K562 (cell line): Measurements from ENCODE around the gene H2AZ2. TPM values are rescaled to one million over a fixed set of nuclear protein-coding genes. Genes with fewer than 3 reads are reported as not detected.

Source experiments
- ELF1 ChIP-seq: fragments of 200-800 bp; sonication (Bioruptor generic); IDR thresholded peaks from 2 replicates; pipeline ENCODE4 v1.6.1; 2016; ENCODE audit warnings: missing genetic modification characterization, missing compliant biosample characterization
- ETS2 ChIP-seq: IDR thresholded peaks from 2 replicates; pipeline ENCODE4 v1.6.1; 2016; ENCODE audit warnings: borderline replicate concordance, missing genetic modification characterization, mild to moderate bottlenecking, moderate library complexity, missing compliant biosample characterization; ENCODE audit not compliant: poor library complexity, severe bottlenecking
- ETV6 ChIP-seq, 3 experiments: fragments of 150-350 bp in 1 of 3; sonication (generic) in 1 of 3; formaldehyde crosslinking in 1 of 3; IDR thresholded peaks; 2 replicates each; pipeline versions ENCODE4 v1.6.1 to v1.8.0; 2014 to 2022; ENCODE audit warnings: borderline replicate concordance in 2 of 3, low read depth in 2 of 3, antibody characterized with exemption in 1 of 3, low read length in 1 of 3, mild to moderate bottlenecking in 1 of 3, missing genetic modification reagents in 1 of 3
- FUS ChIP-seq: fragments of 200-400 bp; formaldehyde crosslinking; optimal IDR thresholded peaks from 2 replicates; pipeline ENCODE3; 2017; ENCODE audit warnings: low read depth, low read length
- MTA2 ChIP-seq: fragments of 450-650 bp; IDR thresholded peaks from 2 replicates; pipeline ENCODE4 v1.6.1; 2016; ENCODE audit warnings: low read depth
- SNRNP70 ChIP-seq: fragments of 200-400 bp; formaldehyde crosslinking; optimal IDR thresholded peaks from 2 replicates; pipeline ENCODE3; 2017; ENCODE audit warnings: low read depth, low read length
- ZNF507 ChIP-seq: conservative IDR thresholded peaks from 2 replicates; pipeline ENCODE4 v1.6.1; 2017; ENCODE audit warnings: missing genetic modification characterization, missing compliant biosample characterization
- ZNF644 ChIP-seq: fragments of 200-800 bp; sonication (Bioruptor generic); IDR thresholded peaks from 2 replicates; pipeline ENCODE4 v1.6.1; 2016; ENCODE audit warnings: low read depth, missing genetic modification characterization, missing compliant biosample characterization
- polyA plus RNA-seq, 8 experiments: library from polyadenylated mRNA; depleted of rRNA in 4 of 8; stranded (reverse) in 5 of 8; unstranded in 3 of 8; fragments of >200 nt; fragmentation: Nextera tagmentation in 2 of 8; fragmentation: Illumina TruSeq in 1 of 8; extraction: Ambion mirVana in 2 of 8; extraction: Trizol in 1 of 8; gene quantifications; 2 replicates each; pipeline versions ENCODE4 v1.2.1 to v1.2.3, GENCODE V29; 2011 to 2014; ENCODE audit warnings: inconsistent platforms in 1 of 8, missing spikeins in 1 of 8
- total RNA-seq, 7 experiments: library from RNA; depleted of rRNA in 6 of 7; stranded (reverse); fragments of >200 nt in 6 of 7; fragmentation: Illumina TruSeq in 2 of 7; extraction: Trizol in 2 of 7; gene quantifications; 2 replicates each; pipeline versions ENCODE4 v1.2.1 to v1.2.3, GENCODE V29; 2011 to 2021; ENCODE audit warnings: low replicate concordance in 1 of 7
- TF ChIP-seq, protein P1 (sequence below): fragments of 250-450 bp; sonication (Bioruptor Pico); IDR thresholded peaks from 2 replicates; pipeline ENCODE4 v1.4.0; 2020
- TF ChIP-seq, protein P2 (sequence below), 2 experiments: fragments of 450-650 bp; formaldehyde crosslinking in 1 of 2; IDR thresholded peaks; 2 replicates each; pipeline versions ENCODE4 v1.4.0 to v1.6.1; 2014 to 2020; ENCODE audit warnings: mild to moderate bottlenecking in 2 of 2, borderline replicate concordance in 1 of 2, low read depth in 1 of 2
- TF ChIP-seq, protein P3 (sequence below): fragments of 450-650 bp; IDR thresholded peaks from 2 replicates; pipeline ENCODE4 v1.6.1; 2016

Gene H2AZ2
- total and polyA plus RNA-seq, 9 of the 15 experiments (the other 6 are each of a cell fraction or from before 2014, with no cell fraction given): 105 to 382 (median 286) TPM

DNA sequence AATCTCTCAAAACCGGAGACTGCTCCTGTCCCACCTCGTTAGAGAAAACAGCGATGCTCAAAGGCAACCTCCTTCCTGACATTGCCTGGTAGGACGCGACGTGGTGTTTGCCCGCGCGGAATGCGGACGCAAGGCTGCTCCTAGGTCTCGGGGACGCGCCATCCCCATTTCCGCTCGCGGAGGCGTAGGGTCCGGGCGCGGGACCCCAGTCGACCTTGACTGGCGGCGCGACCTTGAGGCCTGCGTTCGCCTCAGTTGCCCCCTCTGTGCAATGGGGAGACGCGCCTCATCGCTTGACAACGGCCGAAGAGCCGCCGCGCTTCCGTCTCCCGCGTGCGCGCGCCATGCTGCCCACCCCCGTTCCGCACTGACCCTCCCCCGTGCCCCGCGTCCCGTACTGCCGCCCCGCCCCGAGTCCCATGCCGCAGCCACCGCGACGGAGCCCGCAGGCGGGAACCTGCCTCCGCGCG, 51.8 kb downstream of the H2AZ2 start (continued):
- TF ChIP-seq, protein P1, sequence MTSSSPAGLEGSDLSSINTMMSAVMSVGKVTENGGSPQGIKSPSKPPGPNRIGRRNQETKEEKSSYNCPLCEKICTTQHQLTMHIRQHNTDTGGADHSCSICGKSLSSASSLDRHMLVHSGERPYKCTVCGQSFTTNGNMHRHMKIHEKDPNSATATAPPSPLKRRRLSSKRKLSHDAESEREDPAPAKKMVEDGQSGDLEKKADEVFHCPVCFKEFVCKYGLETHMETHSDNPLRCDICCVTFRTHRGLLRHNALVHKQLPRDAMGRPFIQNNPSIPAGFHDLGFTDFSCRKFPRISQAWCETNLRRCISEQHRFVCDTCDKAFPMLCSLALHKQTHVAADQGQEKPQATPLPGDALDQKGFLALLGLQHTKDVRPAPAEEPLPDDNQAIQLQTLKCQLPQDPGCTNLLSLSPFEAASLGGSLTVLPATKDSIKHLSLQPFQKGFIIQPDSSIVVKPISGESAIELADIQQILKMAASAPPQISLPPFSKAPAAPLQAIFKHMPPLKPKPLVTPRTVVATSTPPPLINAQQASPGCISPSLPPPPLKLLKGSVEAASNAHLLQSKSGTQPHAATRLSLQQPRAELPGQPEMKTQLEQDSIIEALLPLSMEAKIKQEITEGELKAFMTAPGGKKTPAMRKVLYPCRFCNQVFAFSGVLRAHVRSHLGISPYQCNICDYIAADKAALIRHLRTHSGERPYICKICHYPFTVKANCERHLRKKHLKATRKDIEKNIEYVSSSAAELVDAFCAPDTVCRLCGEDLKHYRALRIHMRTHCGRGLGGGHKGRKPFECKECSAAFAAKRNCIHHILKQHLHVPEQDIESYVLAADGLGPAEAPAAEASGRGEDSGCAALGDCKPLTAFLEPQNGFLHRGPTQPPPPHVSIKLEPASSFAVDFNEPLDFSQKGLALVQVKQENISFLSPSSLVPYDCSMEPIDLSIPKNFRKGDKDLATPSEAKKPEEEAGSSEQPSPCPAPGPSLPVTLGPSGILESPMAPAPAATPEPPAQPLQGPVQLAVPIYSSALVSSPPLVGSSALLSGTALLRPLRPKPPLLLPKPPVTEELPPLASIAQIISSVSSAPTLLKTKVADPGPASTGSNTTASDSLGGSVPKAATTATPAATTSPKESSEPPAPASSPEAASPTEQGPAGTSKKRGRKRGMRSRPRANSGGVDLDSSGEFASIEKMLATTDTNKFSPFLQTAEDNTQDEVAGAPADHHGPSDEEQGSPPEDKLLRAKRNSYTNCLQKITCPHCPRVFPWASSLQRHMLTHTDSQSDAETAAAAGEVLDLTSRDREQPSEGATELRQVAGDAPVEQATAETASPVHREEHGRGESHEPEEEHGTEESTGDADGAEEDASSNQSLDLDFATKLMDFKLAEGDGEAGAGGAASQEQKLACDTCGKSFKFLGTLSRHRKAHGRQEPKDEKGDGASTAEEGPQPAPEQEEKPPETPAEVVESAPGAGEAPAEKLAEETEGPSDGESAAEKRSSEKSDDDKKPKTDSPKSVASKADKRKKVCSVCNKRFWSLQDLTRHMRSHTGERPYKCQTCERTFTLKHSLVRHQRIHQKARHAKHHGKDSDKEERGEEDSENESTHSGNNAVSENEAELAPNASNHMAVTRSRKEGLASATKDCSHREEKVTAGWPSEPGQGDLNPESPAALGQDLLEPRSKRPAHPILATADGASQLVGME (CRISPR knock-in tag): no peak
- TF ChIP-seq ELF1: no peak
- no peak for TF ChIP-seq ETS2
- TF ChIP-seq ZNF644 (tag): 0 out of 2 replicates have a peak, but pooled peaks have one; percentile 63
- no peak for TF ChIP-seq MTA2
- TF ChIP-seq, protein P2, sequence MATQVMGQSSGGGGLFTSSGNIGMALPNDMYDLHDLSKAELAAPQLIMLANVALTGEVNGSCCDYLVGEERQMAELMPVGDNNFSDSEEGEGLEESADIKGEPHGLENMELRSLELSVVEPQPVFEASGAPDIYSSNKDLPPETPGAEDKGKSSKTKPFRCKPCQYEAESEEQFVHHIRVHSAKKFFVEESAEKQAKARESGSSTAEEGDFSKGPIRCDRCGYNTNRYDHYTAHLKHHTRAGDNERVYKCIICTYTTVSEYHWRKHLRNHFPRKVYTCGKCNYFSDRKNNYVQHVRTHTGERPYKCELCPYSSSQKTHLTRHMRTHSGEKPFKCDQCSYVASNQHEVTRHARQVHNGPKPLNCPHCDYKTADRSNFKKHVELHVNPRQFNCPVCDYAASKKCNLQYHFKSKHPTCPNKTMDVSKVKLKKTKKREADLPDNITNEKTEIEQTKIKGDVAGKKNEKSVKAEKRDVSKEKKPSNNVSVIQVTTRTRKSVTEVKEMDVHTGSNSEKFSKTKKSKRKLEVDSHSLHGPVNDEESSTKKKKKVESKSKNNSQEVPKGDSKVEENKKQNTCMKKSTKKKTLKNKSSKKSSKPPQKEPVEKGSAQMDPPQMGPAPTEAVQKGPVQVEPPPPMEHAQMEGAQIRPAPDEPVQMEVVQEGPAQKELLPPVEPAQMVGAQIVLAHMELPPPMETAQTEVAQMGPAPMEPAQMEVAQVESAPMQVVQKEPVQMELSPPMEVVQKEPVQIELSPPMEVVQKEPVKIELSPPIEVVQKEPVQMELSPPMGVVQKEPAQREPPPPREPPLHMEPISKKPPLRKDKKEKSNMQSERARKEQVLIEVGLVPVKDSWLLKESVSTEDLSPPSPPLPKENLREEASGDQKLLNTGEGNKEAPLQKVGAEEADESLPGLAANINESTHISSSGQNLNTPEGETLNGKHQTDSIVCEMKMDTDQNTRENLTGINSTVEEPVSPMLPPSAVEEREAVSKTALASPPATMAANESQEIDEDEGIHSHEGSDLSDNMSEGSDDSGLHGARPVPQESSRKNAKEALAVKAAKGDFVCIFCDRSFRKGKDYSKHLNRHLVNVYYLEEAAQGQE (IDR thresholded peaks at IDR 0.05; ENCODE audit: borderline replicate concordance): no peak
- TF ChIP-seq, protein P2 (CRISPR knock-in tag; IDR thresholded peaks at IDR 0.05; ENCODE audit: low read depth): no peak
- TF ChIP-seq FUS: no peak
- TF ChIP-seq, protein P3, sequence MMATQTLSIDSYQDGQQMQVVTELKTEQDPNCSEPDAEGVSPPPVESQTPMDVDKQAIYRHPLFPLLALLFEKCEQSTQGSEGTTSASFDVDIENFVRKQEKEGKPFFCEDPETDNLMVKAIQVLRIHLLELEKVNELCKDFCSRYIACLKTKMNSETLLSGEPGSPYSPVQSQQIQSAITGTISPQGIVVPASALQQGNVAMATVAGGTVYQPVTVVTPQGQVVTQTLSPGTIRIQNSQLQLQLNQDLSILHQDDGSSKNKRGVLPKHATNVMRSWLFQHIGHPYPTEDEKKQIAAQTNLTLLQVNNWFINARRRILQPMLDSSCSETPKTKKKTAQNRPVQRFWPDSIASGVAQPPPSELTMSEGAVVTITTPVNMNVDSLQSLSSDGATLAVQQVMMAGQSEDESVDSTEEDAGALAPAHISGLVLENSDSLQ: no peak
- TF ChIP-seq SNRNP70: no peak
- TF ChIP-seq ZNF507 (tag): no peak
- TF ChIP-seq ETV6 (IDR thresholded peaks at IDR 0.05; ENCODE audit: borderline replicate concordance in 1 of 2, low read depth in 2 of 2, low read length in 1 of 2): no peak
- 0 out of 2 replicates have a peak, but pooled peaks have one; percentile 45 for TF ChIP-seq ETV6 (CRISPR knock-in tag; IDR thresholded peaks at IDR 0.05; ENCODE audit: borderline replicate concordance)
